ENCODE measurements around the gene FNDC1.

The FNDC1 gene

DNA sequence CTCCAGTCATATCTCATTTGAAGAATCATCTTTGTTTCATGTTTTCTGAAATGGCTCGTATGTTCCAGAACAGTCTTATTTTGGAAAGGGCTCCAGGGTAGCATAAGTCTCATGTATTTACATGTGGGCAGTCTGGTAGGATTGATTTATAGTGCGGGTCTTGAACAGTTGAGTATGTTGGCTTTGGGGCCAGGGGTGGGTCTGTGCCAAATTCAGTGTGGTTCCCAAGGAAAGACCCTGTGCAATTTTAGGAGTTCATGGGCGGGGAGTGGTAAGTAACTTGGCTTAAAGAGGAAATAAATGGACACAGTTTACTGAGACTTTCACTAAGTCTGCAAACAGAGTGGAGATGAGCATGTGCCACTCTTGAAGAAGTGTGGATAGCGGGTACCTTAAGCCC, 7.7 kb downstream of the FNDC1 start:
- Histone ChIP-seq H3K27me3 (peaks cover 60% of the 10 kb centered on the region), H3K4me1 (ENCODE audit: control insufficient read depth in 1 of 2, insufficient read depth in 1 of 2, low read depth in 1 of 2, low read length in 1 of 2) (no peaks in the 10 kb centered on the region), H3K27ac (no peak overlapping the region), H3K4me3 (ENCODE audit: low read depth in 1 of 2, low read length in 1 of 2) (no peak overlapping the region), H3K36me3 (no peaks in the 10 kb centered on the region), H3K9me3 (no peaks in the 10 kb centered on the region)
- TF ChIP-seq CTCF (IDR thresholded peaks at IDR 0.05) = no peak

- TF ChIP-seq CTCF (IDR thresholded peaks at IDR 0.05) = no peak
- Histone ChIP-seq H3K27me3 (peaks cover 58% of the 10 kb centered on the region), H3K27ac (no peak overlapping the region), H3K9me3 (no peaks in the 10 kb centered on the region), H3K36me3 (no peaks in the 10 kb centered on the region), H3K4me3 (ENCODE audit: low read depth in 1 of 2, low read length in 1 of 2) (no peak overlapping the region), H3K4me1 (ENCODE audit: control insufficient read depth in 1 of 2, insufficient read depth in 1 of 2, low read depth in 1 of 2, low read length in 1 of 2) (no peaks in the 10 kb centered on the region)
Measured at GRCh38 chr6:159178847-159179246, 9.6 kb downstream of the FNDC1 start.

DNA sequence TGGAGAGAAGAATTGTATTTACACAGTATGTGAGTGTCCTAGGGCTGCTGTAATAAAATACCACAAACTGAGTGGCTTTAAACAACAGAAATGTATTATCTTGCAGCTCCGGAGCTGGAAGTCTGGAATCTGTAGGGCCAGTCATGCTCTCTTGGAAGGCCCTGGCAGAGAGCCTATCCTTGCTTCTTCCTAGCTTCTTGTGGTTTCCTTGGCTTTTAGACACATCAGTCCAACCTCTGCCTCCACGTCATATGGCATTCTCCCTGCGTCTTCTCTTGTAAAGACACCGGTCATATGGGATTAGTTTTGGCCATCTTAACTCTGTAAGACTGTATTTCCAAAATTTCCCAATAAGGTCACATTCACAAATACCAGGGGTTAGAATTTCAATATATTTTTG, 10.8 kb downstream of the FNDC1 start:
- Histone ChIP-seq H3K36me3 (no peaks in the 10 kb centered on the region), H3K4me3 (ENCODE audit: low read depth in 1 of 2, low read length in 1 of 2) (no peak overlapping the region), H3K9me3 (no peaks in the 10 kb centered on the region), H3K27ac (no peak overlapping the region), H3K27me3 (peaks cover 47% of the 10 kb centered on the region), H3K4me1 (ENCODE audit: control insufficient read depth in 1 of 2, insufficient read depth in 1 of 2, low read depth in 1 of 2, low read length in 1 of 2) (no peaks in the 10 kb centered on the region)
- TF ChIP-seq CTCF (IDR thresholded peaks at IDR 0.05) = no peak

- H3K9me3 ChIP-seq = no peaks in the 10 kb centered on the region
- no peaks in the 10 kb centered on the region for H3K36me3 ChIP-seq
- no peak overlapping the region for H3K27ac ChIP-seq
- no peaks in the 10 kb centered on the region for H3K4me1 ChIP-seq (ENCODE audit: control insufficient read depth in 1 of 2, insufficient read depth in 1 of 2, low read depth in 1 of 2, low read length in 1 of 2)
- TF ChIP-seq CTCF (IDR thresholded peaks at IDR 0.05) = no peak
- peaks cover 48% of the 10 kb centered on the region for H3K27me3 ChIP-seq
- no peak overlapping the region for H3K4me3 ChIP-seq (ENCODE audit: low read depth in 1 of 2, low read length in 1 of 2)
Measured at GRCh38 chr6:159181914-159182313, 12.7 kb downstream of the FNDC1 start.

DNA sequence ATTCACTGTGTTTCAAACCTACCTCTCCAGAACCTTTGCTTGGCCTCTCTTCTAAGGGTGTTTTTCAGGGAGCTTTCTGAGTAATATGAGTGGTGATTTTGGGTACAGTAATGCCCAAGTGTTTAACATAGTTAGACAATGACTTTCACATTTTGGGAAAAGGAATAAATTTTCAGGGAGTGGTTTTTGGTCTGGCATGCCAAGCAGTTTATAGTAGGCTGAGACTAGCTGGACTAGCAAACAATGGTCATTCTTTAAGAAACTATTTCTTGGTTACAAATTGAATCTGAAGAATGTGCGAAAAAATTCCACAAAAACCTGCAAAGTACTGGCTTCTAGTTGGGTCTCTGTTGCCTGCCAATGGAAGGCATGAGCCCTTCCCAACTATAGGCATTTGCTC, 15.4 kb downstream of the FNDC1 start:
- Histone ChIP-seq H3K27ac (no peak overlapping the region), H3K9me3 (no peaks in the 10 kb centered on the region), H3K4me1 (ENCODE audit: control insufficient read depth in 1 of 2, insufficient read depth in 1 of 2, low read depth in 1 of 2, low read length in 1 of 2) (no peaks in the 10 kb centered on the region), H3K36me3 (no peaks in the 10 kb centered on the region), H3K27me3 (peaks cover 39% of the 10 kb centered on the region), H3K4me3 (ENCODE audit: low read depth in 1 of 2, low read length in 1 of 2) (no peak overlapping the region)
- TF ChIP-seq CTCF (IDR thresholded peaks at IDR 0.05) = no peak

DNA sequence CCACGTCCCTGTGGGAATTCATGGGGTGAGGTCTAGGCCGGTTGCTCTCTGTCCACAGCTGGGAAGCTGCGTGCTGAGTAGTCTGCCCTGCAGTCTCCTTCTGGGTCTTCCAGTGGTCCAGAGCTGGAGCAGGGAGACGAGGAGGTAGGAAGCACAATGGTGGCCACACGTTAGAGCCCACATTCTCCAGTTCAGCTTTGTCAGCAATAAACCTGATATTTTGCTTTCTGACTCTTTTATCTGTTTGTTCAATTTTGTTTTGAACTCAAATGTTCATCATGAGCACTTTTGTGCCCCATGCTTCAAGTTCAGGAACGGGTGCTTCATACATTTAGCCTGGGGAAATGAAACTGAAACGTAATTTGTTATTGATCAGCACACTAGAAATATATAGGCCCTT, 21.3 kb downstream of the FNDC1 start:
- Histone ChIP-seq H3K27ac (no peak overlapping the region), H3K4me3 (ENCODE audit: low read depth in 1 of 2, low read length in 1 of 2) (no peak overlapping the region), H3K9me3 (no peaks in the 10 kb centered on the region), H3K36me3 (no peaks in the 10 kb centered on the region), H3K27me3 (peaks cover 20% of the 10 kb centered on the region), H3K4me1 (ENCODE audit: control insufficient read depth in 1 of 2, insufficient read depth in 1 of 2, low read depth in 1 of 2, low read length in 1 of 2) (peaks cover 0 to 4% of the 10 kb centered on the region in 2 experiments)
- no peak for TF ChIP-seq CTCF (IDR thresholded peaks at IDR 0.05)
